T47D (cell line): ENCODE results near the gene AGAP1.
A peak's percentile ranks its signal among the peaks of the same experiment; 100 is the strongest.
"Not testable (repeated sequence)": the region's sequence is repeated elsewhere in the genome, so short reads cannot be mapped to it uniquely, and the experiment has no call there.

Experiments
- DNase-seq, 2 experiments: peaks; one replicate each; pipeline versions ENCODE4 v3.0.0 to v3.0.0-alpha.2; 2011 to 2012; ENCODE audit warnings: low read depth in 1 of 2, low spot score in 1 of 2
- JUND ChIP-seq: IDR thresholded peaks from 2 replicates; pipeline ENCODE4 v1.6.1; 2012; ENCODE audit warnings: low read depth
- in situ Hi-C: cut with HindIII; loops from 2 replicates; pipeline ENCODE4 v1.10.0; 2016; ENCODE audit warnings: low sequenced_read_pairs, low pct_unique_long_range_greater_than_20kb

AGAP1 gene

GRCh38 chr2:235757640-235758039 lies 263.8 kb downstream of the AGAP1 start:
- no peak for DNase-seq
- no peak for TF ChIP-seq JUND
- in situ Hi-C loops: no loop called here

- no peak for TF ChIP-seq JUND
- in situ Hi-C loops: no loop called here
- no peak for DNase-seq
These were observed 269.2 kb downstream of the AGAP1 start for GRCh38 chr2:235762832-235763598.

GRCh38 chr2:235763816-235764215 lies 270.0 kb downstream of the AGAP1 start:
- in situ Hi-C loops: no loop called here
- no peak for TF ChIP-seq JUND
- DNase-seq: no peak

GRCh38 chr2:235764478-235764877 lies 270.6 kb downstream of the AGAP1 start:
- in situ Hi-C loops, DNase-seq: not testable (repeated sequence)

- no peak for TF ChIP-seq JUND
- DNase-seq: no peak
- in situ Hi-C loops: no loop called here
These were observed 271.5 kb downstream of the AGAP1 start for GRCh38 chr2:235765181-235765820.

- in situ Hi-C loops: no loop called here
- peak; percentile 60 to 78 for DNase-seq
These were observed 272.4 kb downstream of the AGAP1 start for GRCh38 chr2:235766278-235766677.

GRCh38 chr2:235768606-235769005 lies 274.8 kb downstream of the AGAP1 start:
- no peak for TF ChIP-seq JUND
- no peak for DNase-seq
- in situ Hi-C loops: no loop called here

More at GRCh38 chr2:235766278-235766677, 272.4 kb downstream of the AGAP1 start:
- TF ChIP-seq JUND: no peak

GRCh38 chr2:235769046-235769445 lies 275.2 kb downstream of the AGAP1 start:
- in situ Hi-C loops: no loop called here
- no peak for TF ChIP-seq JUND
- DNase-seq: no peak

GRCh38 chr2:235770909-235771820 lies 277.3 kb downstream of the AGAP1 start:
- TF ChIP-seq JUND: no peak
- in situ Hi-C loops: no loop called here
- DNase-seq: no peak

- peak in 1 of 2 experiments; percentile 12 for DNase-seq
- TF ChIP-seq JUND: no peak
- in situ Hi-C loops: no loop called here
These were observed 279.5 kb downstream of the AGAP1 start for GRCh38 chr2:235773188-235773928.

- TF ChIP-seq JUND: no peak
- no peak for DNase-seq
- in situ Hi-C loops: no loop called here
These were observed 280.5 kb downstream of the AGAP1 start for GRCh38 chr2:235774153-235774870.

GRCh38 chr2:235776531-235776930 lies 282.7 kb downstream of the AGAP1 start:
- in situ Hi-C loops: no loop called here
- no peak for TF ChIP-seq JUND
- DNase-seq: no peak
